GM21390 (cell line): ENCODE results near the gene INTS11.
"Not testable (repeated sequence)": the region's sequence is repeated elsewhere in the genome, so short reads cannot be mapped to it uniquely, and the experiment has no call there.

Experiments
- ATAC-seq: cut with Tn5 transposase; IDR thresholded peaks from one replicate; pipeline ENCODE4 v1.9.1; 2021; ENCODE audit not compliant: unreplicated experiment

INTS11 gene

DNA sequence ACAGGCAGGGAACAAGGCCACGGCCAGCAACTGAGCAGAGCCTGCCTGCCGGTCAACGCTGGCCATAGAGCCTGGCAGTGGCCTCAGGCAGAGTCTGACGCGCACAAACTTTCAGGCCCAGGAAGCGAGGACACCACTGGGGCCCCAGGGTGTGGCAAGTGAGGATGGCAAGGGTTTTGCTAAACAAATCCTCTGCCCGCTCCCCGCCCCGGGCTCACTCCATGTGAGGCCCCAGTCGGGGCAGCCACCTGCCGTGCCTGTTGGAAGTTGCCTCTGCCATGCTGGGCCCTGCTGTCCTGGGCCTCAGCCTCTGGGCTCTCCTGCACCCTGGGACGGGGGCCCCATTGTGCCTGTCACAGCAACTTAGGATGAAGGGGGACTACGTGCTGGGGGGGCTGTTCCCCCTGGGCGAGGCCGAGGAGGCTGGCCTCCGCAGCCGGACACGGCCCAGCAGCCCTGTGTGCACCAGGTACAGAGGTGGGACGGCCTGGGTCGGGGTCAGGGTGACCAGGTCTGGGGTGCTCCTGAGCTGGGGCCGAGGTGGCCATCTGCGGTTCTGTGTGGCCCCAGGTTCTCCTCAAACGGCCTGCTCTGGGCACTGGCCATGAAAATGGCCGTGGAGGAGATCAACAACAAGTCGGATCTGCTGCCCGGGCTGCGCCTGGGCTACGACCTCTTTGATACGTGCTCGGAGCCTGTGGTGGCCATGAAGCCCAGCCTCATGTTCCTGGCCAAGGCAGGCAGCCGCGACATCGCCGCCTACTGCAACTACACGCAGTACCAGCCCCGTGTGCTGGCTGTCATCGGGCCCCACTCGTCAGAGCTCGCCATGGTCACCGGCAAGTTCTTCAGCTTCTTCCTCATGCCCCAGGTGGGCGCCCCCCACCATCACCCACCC lies 6.9 kb upstream of the INTS11 start, which contains the start of gene TAS1R3:
TAS1R3 (plus strand) TSS at position 213 of the 898 bp plus-strand sequence; CDS start at position 279, 66 bp downstream.
- ATAC-seq: no peak

GRCh38 chr1:1330366-1331067 lies 6.1 kb upstream of the INTS11 start:
- ATAC-seq: no peak

- no peak for ATAC-seq
These were observed 5.1 kb upstream of the INTS11 start for GRCh38 chr1:1329304-1330210.

GRCh38 chr1:1328254-1328653 lies 3.8 kb upstream of the INTS11 start:
- no peak for ATAC-seq

GRCh38 chr1:1327291-1327690 lies 2.8 kb upstream of the INTS11 start:
- ATAC-seq: no peak

DNA sequence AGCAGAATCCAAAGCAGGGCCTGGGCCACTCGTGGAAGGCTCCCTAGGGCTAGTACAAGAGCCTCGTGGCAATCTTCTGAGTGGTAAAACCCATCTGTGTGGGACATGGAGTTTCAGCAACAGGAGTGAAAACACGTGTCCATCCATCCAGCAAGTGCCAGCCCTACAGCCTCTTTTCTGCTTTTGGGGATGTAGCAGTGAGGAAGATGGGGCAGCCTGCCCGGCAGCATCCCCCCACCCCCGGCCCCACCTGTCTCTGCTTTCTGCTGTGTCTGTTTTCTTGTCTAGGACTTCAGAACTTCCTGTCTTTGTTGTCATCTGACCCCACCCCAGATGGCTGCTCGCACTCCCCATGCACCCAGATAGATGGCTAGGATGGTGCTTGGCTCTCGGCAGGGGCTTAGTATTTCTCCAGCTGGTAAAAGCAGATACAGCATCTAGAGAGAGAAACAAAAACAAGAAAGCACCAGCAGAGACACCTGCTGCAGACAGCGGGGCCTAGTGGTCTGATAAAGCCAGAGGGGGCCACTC lies 1.7 kb upstream of the INTS11 start:
- no peak for ATAC-seq

DNA sequence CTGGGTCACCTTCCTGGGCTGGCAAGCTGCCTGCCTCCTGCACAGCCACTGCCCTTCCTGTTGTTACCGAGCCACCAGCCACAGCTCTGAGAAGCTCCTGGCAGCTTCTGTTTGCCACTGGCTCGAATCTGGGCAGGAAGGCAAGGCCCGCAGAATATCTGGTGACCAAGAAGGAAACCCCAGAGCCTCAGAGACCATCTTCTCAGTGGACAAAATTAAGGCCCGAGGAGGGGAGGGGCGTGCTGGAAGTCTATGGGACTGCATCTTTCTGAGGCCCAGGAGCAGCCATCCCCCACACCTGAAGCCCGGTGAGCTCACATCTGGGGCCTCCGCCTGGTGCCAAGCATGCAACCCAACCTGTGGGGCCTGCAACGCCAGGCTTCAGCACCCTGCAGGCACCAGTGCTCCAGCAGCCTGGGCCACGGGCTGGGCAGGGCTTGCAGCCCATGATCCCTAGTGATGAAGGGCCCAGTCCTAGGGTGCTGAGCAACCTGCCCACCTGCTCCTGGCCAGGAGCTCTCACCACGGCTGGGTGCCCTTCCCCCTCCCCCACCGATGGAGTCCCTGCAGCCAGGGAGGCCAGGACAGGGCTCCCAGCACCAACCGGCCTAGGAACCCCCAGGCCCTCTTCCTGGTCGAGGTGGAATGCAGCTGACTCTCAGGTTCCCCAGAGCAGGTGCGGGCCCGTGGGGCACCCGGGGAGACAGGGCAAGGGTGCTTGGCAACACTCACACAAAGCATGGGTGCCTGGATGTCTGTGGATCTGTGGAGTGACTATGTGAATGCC lies 1.0 kb upstream of the INTS11 start:
- ATAC-seq: no peak

- peak; percentile 20 for ATAC-seq
These were observed 356 bp downstream of the INTS11 start for GRCh38 chr1:1324084-1324523.

DNA sequence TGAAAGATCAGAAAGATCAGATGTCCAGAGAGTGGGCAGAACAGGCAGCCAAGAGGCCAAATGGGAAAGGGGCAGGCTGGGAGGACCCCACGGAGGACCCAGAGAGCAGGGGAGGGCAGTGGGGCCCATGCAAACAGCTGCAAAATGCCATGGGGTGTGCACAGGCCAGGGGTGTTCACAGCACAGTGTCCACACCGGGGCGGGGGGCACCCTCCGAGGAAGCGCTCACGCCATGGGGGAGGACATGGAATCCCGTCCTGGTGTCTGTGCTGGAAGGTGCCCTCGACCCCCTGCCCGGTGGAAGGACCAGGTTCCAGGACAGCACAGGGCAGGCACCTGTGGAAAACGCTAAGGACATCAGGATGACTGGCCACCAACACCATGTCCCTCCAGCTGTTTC lies 1.5 kb downstream of the INTS11 start:
- no peak for ATAC-seq

DNA sequence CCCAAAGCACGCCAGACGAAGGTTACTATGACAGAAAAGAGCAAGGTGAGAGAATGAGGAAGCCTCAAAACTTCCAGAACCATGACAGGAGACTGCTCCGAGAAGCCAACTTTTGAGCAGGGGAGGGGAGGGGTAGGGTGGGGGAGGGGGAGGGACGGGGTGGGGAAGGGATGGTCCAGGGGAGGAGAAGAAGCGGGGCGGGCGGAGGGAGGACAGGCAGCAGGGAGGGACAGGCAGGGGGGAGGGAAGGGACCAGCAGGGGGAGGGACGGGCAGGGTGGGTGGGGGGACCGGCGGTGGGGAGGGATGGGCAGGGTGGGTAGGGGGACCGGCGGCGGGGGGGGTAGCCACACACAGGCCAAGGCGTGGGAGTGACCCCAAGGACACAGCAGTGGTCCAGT lies 2.0 kb downstream of the INTS11 start:
- ATAC-seq: no peak

GRCh38 chr1:1321477-1321876 lies 3.0 kb downstream of the INTS11 start:
- no peak for ATAC-seq

GRCh38 chr1:1320666-1321448 lies 3.6 kb downstream of the INTS11 start:
- no peak for ATAC-seq

DNA sequence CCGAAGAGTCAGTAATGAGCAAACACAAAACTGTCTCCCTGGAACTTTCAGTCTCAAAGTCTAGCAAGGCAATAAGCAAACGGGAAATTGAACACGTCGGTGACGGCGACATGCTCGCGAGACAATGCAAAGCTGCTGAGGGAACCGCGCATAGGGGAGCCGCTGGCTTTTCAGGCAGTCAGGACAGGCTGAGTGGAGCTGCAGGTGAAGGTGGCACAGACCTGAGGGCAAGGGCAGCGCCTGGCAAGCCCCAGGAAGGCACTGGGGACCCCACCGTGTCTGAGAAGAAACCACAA lies 4.9 kb downstream of the INTS11 start:
- no peak for ATAC-seq

GRCh38 chr1:1318777-1319645 lies 5.4 kb downstream of the INTS11 start:
- no peak for ATAC-seq

DNA sequence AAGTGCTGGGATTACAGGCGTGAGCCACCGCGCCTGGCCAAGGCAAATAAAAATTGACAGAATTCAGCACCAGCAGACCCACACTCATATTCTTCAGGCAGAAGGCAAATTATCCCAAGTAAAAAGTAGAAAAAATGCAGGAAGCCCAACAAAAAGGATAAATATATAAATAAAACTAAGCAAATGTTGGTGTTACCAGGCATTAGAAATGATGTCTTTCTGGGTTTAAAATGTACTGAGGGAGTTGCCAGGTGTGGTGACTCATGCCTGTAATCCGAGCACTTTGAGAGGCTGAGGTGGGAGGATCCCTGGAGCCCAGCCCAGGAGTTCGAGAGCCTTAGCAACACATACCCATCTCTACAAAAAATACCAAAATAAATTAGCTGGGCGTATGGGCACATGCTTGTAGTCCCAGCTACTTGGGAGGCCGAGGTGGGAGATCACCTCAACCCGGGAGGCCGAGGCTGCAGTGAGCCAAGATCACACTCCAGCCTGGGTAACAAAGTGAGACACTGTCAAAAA lies 6.3 kb downstream of the INTS11 start:
- no peak for ATAC-seq

DNA sequence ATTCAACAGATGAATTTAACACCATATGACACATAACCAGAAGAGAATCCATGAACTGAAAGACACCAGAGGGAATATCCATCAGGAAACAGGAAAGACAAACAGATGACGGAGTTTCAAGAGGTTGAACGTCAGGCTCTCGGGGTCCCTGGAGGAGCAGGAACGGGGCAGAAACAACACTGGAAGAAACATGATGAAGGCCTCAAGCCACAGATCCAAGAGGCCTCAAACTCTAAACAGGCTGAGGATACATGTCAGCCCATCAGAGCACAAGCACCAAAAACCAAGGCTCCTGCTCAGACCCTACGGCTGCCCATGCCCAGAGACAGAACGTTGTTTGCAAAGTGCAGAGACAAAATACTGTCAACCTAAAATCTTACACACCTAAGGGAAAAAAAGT lies 7.0 kb downstream of the INTS11 start:
- no peak for ATAC-seq

GRCh38 chr1:1316199-1316598 lies 8.3 kb downstream of the INTS11 start:
- not testable (repeated sequence) for ATAC-seq

GRCh38 chr1:1315435-1315954 lies 9.0 kb downstream of the INTS11 start:
- ATAC-seq: no peak
